H1 (cell line): ENCODE data around the gene KNOP1. TPM values are rescaled to one million over a fixed set of nuclear protein-coding genes. Genes with fewer than 3 reads are reported as not detected.
A peak's percentile ranks its signal among the peaks of the same experiment; 100 is the strongest.

Experiments
- CTCF ChIA-PET: fragments of 300-600 bp; sonication (Branson Sonifier 250); formaldehyde crosslinking; loops from one replicate; lab custom pipeline; 2021; ENCODE audit not compliant: partially characterized antibody; lab: Charles Lee
- POLR2A ChIA-PET: fragments of 300-600 bp; sonication (Branson Sonifier 250); formaldehyde crosslinking; loops from one replicate; lab custom pipeline; 2021; ENCODE audit warnings: inconsistent platforms; ENCODE audit not compliant: partially characterized antibody; lab: Charles Lee
- DNase-seq, 2 experiments: peaks; one replicate each; pipeline versions ENCODE4 v3.0.0 to v3.0.0-alpha.2; 2010 to 2022; ENCODE audit warnings: low spot score in 2 of 2, low read depth in 1 of 2, mixed read lengths in 1 of 2
- FAIRE-seq: peaks from 2 replicates; lab custom pipeline; 2011; peaks lifted over from hg19 to GRCh38; lab: Jason Lieb, UNC
- H2AFZ ChIP-seq: 2 replicates; pipeline ENCODE4 v1.8.1; 2012; ENCODE audit warnings: low read length, inconsistent platforms
- H2AK5ac ChIP-seq: 2 replicates; pipeline ENCODE4 v1.6.1; 2013; ENCODE audit warnings: low read depth, low read length
- H2BK120ac ChIP-seq: replicated peaks from 2 replicates; pipeline ENCODE3; 2013; ENCODE audit warnings: low read depth, low read length, inconsistent platforms
- H2BK12ac ChIP-seq: 2 replicates; pipeline ENCODE4 v1.6.1; 2013; ENCODE audit warnings: low read depth, low read length
- H2BK15ac ChIP-seq: 2 replicates; pipeline ENCODE4 v1.6.1; 2013; ENCODE audit warnings: low read length
- H2BK20ac ChIP-seq: 2 replicates; pipeline ENCODE4 v1.6.1; 2013; ENCODE audit warnings: low read length
- H2BK5ac ChIP-seq: 2 replicates; pipeline ENCODE4 v1.6.1; 2013; ENCODE audit warnings: low read depth, low read length
- H3K14ac ChIP-seq: 2 replicates; pipeline ENCODE4 v1.6.1; 2013; ENCODE audit warnings: inconsistent platforms; ENCODE audit not compliant: insufficient read length
- H3K18ac ChIP-seq: 2 replicates; pipeline ENCODE4 v1.6.1; 2013; ENCODE audit warnings: low read length; ENCODE audit errors: extremely low read depth
- H3K23ac ChIP-seq: 2 replicates; pipeline ENCODE4 v1.6.1; 2013; ENCODE audit warnings: inconsistent platforms; ENCODE audit not compliant: insufficient read length
- H3K23me2 ChIP-seq: 2 replicates; pipeline ENCODE4 v1.6.1; 2013; ENCODE audit warnings: low read depth, low read length
- H3K27ac ChIP-seq: 2 replicates; pipeline ENCODE4 v1.6.1; 2011; ENCODE audit warnings: low read depth, low read length, inconsistent platforms
- H3K27me3 ChIP-seq, 4 experiments: replicated peaks in 1 of 4; 1 replicate in 1 of 4; 2 replicates in 3 of 4; pipeline versions ENCODE4 v1.6.1 to v1.8.1; 2011 to 2013; ENCODE audit warnings: low read length in 3 of 4, mild to moderate bottlenecking in 3 of 4, inconsistent platforms in 2 of 4, mixed read lengths in 2 of 4, moderate library complexity in 1 of 4; ENCODE audit not compliant: control insufficient read depth in 3 of 4, insufficient read depth in 3 of 4; ENCODE audit errors: extremely low read depth in 1 of 4
- H3K36me3 ChIP-seq, 4 experiments: 2 replicates each; pipeline versions ENCODE4 v1.6.1 to v1.8.1; 2011 to 2013; ENCODE audit warnings: mild to moderate bottlenecking in 4 of 4, low read length in 3 of 4, moderate library complexity in 2 of 4, control low read depth in 1 of 4, inconsistent platforms in 1 of 4; ENCODE audit not compliant: insufficient read depth in 4 of 4, control insufficient read depth in 2 of 4
- H3K4ac ChIP-seq: replicated peaks from 2 replicates; pipeline ENCODE3; 2013; ENCODE audit warnings: low read length, low read depth, mixed read lengths, inconsistent platforms; ENCODE audit not compliant: insufficient read length
- H3K4me1 ChIP-seq, 4 experiments: replicated peaks in 1 of 4; 1 replicate in 1 of 4; 2 replicates in 3 of 4; pipeline versions ENCODE4 v1.6.1 to v1.8.1; 2011 to 2013; ENCODE audit warnings: low read length in 3 of 4, inconsistent platforms in 2 of 4, mixed read lengths in 1 of 4; ENCODE audit not compliant: insufficient read depth in 4 of 4, control insufficient read depth in 3 of 4
- H3K4me2 ChIP-seq, 2 experiments: 2 replicates each; pipeline versions ENCODE4 v1.6.1 to v1.8.1; 2011 to 2013; ENCODE audit warnings: low read depth in 2 of 2, low read length in 2 of 2, control low read depth in 1 of 2, inconsistent platforms in 1 of 2, mild to moderate bottlenecking in 1 of 2; ENCODE audit not compliant: insufficient read depth in 1 of 2
- H3K4me3 ChIP-seq, 4 experiments: fragments of 200-600, 300-600 bp in 1 of 4; sonication (generic), shearing (Covaris generic), sonication (Bioruptor Twin) in 1 of 4; 2 replicates each; pipeline versions ENCODE4 v1.5.1 to v1.8.1; 2011 to 2016; ENCODE audit warnings: low read length in 4 of 4, low read depth in 3 of 4, control low read depth in 2 of 4, inconsistent platforms in 2 of 4, mild to moderate bottlenecking in 2 of 4, mixed read lengths in 1 of 4, moderate library complexity in 1 of 4; ENCODE audit not compliant: insufficient read depth in 2 of 4; ENCODE audit errors: extremely low read depth in 1 of 4
- H3K56ac ChIP-seq: replicated peaks from 2 replicates; pipeline ENCODE3; 2013; ENCODE audit warnings: low read depth, mild to moderate bottlenecking, mixed read lengths, low read length, inconsistent platforms; ENCODE audit not compliant: insufficient read length
- H3K79me1 ChIP-seq: 2 replicates; pipeline ENCODE4 v1.6.1; 2013; ENCODE audit warnings: low read depth, low read length, control low read depth
- H3K79me2 ChIP-seq, 2 experiments: 2 replicates each; pipeline versions ENCODE4 v1.6.1 to v1.8.1; 2012 to 2013; ENCODE audit warnings: low read length in 2 of 2, mild to moderate bottlenecking in 2 of 2, inconsistent platforms in 1 of 2; ENCODE audit not compliant: insufficient read depth in 2 of 2, control insufficient read depth in 1 of 2
- H3K9ac ChIP-seq, 4 experiments: replicated peaks in 1 of 4; 1 replicate in 1 of 4; 2 replicates in 3 of 4; pipeline versions ENCODE4 v1.6.1 to v1.8.1; 2011 to 2013; ENCODE audit warnings: low read depth in 3 of 4, low read length in 3 of 4, control low read depth in 2 of 4, mild to moderate bottlenecking in 2 of 4, moderate library complexity in 2 of 4, inconsistent platforms in 1 of 4; ENCODE audit errors: extremely low read depth in 1 of 4
- H3K9me3 ChIP-seq, 2 experiments: 2 replicates each; pipeline versions ENCODE4 v1.6.1 to v1.8.1; 2012 to 2013; ENCODE audit warnings: mild to moderate bottlenecking in 2 of 2, moderate library complexity in 2 of 2, control low read depth in 1 of 2, inconsistent platforms in 1 of 2, low read depth in 1 of 2, low read length in 1 of 2, mixed read lengths in 1 of 2; ENCODE audit not compliant: insufficient read depth in 2 of 2
- H4K20me1 ChIP-seq, 2 experiments: replicated peaks in 1 of 2; 2 replicates each; pipeline versions ENCODE3 to v1.8.1; 2011 to 2013; ENCODE audit warnings: inconsistent platforms in 2 of 2, low read length in 2 of 2, mild to moderate bottlenecking in 1 of 2; ENCODE audit not compliant: insufficient read depth in 2 of 2, control insufficient read depth in 1 of 2
- H4K5ac ChIP-seq: 2 replicates; pipeline ENCODE4 v1.6.1; 2013; ENCODE audit warnings: low read length, low read depth, mixed read lengths, inconsistent platforms; ENCODE audit not compliant: insufficient read length
- H4K8ac ChIP-seq: 2 replicates; pipeline ENCODE4 v1.8.0; 2013; ENCODE audit warnings: mild to moderate bottlenecking, moderate library complexity, low read length, inconsistent platforms; ENCODE audit not compliant: insufficient read depth; ENCODE audit errors: extremely low read depth
- H4K91ac ChIP-seq: replicated peaks from 2 replicates; pipeline ENCODE3; 2013; ENCODE audit warnings: low read length, mixed read lengths, inconsistent platforms; ENCODE audit not compliant: insufficient read length
- BCL11A ChIP-seq, 2 experiments: IDR thresholded peaks; one replicate each; pipeline ENCODE4 v1.6.1; 2011; ENCODE audit warnings: low read depth in 2 of 2, low read length in 2 of 2, mild to moderate bottlenecking in 2 of 2
- CTCF ChIP-seq, 3 experiments: IDR thresholded peaks; 1 replicate in 2 of 3; 2 replicates in 1 of 3; pipeline versions ENCODE4 v1.5.1 to v1.6.1; 2011; ENCODE audit warnings: low read length in 3 of 3, mild to moderate bottlenecking in 3 of 3, inconsistent platforms in 2 of 3, low read depth in 1 of 3, moderate library complexity in 1 of 3; ENCODE audit not compliant: insufficient read depth in 1 of 3; ENCODE audit errors: control extremely low read depth in 1 of 3
- EP300 ChIP-seq, 2 experiments: IDR thresholded peaks; 1 replicate in 1 of 2; 2 replicates in 1 of 2; pipeline ENCODE4 v1.6.1; 2011 to 2012; ENCODE audit warnings: low read depth in 2 of 2, low read length in 2 of 2, mild to moderate bottlenecking in 2 of 2, borderline replicate concordance in 1 of 2, inconsistent platforms in 1 of 2, moderate library complexity in 1 of 2
- RAD21 ChIP-seq, 2 experiments: IDR thresholded peaks in 1 of 2; conservative IDR thresholded peaks in 1 of 2; 2 replicates each; pipeline ENCODE4 v1.6.1; 2011; ENCODE audit warnings: low read depth in 2 of 2, low read length in 2 of 2, improper control_type of control experiment in 1 of 2, inconsistent platforms in 1 of 2, mild to moderate bottlenecking in 1 of 2, moderate library complexity in 1 of 2
- WGBS, 2 experiments: shearing (Covaris generic) in 1 of 2; methylation state at CpG; one replicate each; pipeline versions ENCODE4 v1.1.6 to v1.1.7; 2013 to 2015; ENCODE audit warnings: low lambda C conversion rate in 2 of 2, mixed read lengths in 2 of 2, inconsistent platforms in 1 of 2, low coverage in 1 of 2, missing lambda C conversion rate in 1 of 2; ENCODE audit not compliant: insufficient replicate concordance in 2 of 2, insufficient coverage in 1 of 2, insufficient read length in 1 of 2; ENCODE audit errors: extremely low coverage in 1 of 2, missing lambda C conversion rate in 1 of 2; 5-methylcytosine and 5-hydroxymethylcytosine counted together
- polyA plus RNA-seq, 7 experiments: library from polyadenylated mRNA; depleted of rRNA in 3 of 7; stranded (reverse) in 5 of 7; unstranded in 2 of 7; fragments of >200 nt in 5 of 7; fragments of 200-250 nt in 2 of 7; gene quantifications; 1 replicate in 5 of 7; 2 replicates in 1 of 7; 4 replicates in 1 of 7; pipeline versions ENCODE4 v1.2.1 to v1.2.3, GENCODE V29; 2011 to 2013; ENCODE audit warnings: missing spikeins in 2 of 7, mixed read lengths in 2 of 7
- total RNA-seq: library from RNA; stranded (reverse); fragmentation: NEBNext Ultra II Directional; extraction: Animal tissue kit (Norgen Biotek cat#: 25700); gene quantifications from 2 replicates; pipeline ENCODE4 v1.2.1, GENCODE V29; 2021
- TF ChIP-seq, protein P1 (sequence below): IDR thresholded peaks from 2 replicates; pipeline ENCODE4 v1.6.1; 2012; ENCODE audit warnings: low read length, inconsistent platforms

Gene KNOP1
- total and polyA plus RNA-seq, 2 of the 8 experiments (the other 6 are each of a cell fraction or from before 2014, with no cell fraction given), result 21.6 to 87.9 TPM

- Histone ChIP-seq H3K9me3 (peaks cover 0 to 8% of the 10 kb centered on the region in 2 experiments; a peak in 2 of 4 replicates), H4K5ac (no peak overlapping the region), H3K4me3 (no peak overlapping the region), H3K23me2 (no peaks in the 10 kb centered on the region), H2AFZ (no peak overlapping the region), H2BK15ac (no peak overlapping the region), H3K4me2 (no peak overlapping the region), H2BK5ac (no peak overlapping the region), H3K27me3 (no peaks in the 10 kb centered on the region), H4K20me1 (no peaks in the 10 kb centered on the region), H2AK5ac (no peak overlapping the region), H3K18ac (no peak overlapping the region), H2BK20ac (no peak overlapping the region), H3K36me3 (peaks cover 4 to 27% (median 16%) of the 10 kb centered on the region in 4 experiments), H4K8ac (no peak overlapping the region), H3K56ac (no peak overlapping the region), H3K4ac (no peak overlapping the region), H3K14ac (no peak overlapping the region), H3K27ac (no peak overlapping the region), H3K4me1 (no peaks in the 10 kb centered on the region), H2BK12ac (no peak overlapping the region), H4K91ac (no peak overlapping the region), H3K23ac (no peak overlapping the region), H3K79me2 (no peaks in the 10 kb centered on the region), H3K9ac (no peak overlapping the region), H2BK120ac (no peak overlapping the region), H3K79me1 (no peaks in the 10 kb centered on the region)
- ChIA-PET POLR2A (interaction anchor here (0.7 to 3.4 kb wide), 8 partner anchors 10 to 206 kb away, joined by 3 to 12 read pairs (median 4); no protein-coding TSS in a partner anchor), CTCF (interaction anchor here (0.7 to 1.7 kb wide), 22 partner anchors 9 to 380 kb away, joined by 3 to 7 read pairs (median 4); no protein-coding TSS in a partner anchor)
- WGBS, 2 experiments, result 82% methylated on average over 6 of the region's 6 CpGs; no CpG with 5 or more reads in 1 of the 2 experiments
- TF ChIP-seq, protein P1, sequence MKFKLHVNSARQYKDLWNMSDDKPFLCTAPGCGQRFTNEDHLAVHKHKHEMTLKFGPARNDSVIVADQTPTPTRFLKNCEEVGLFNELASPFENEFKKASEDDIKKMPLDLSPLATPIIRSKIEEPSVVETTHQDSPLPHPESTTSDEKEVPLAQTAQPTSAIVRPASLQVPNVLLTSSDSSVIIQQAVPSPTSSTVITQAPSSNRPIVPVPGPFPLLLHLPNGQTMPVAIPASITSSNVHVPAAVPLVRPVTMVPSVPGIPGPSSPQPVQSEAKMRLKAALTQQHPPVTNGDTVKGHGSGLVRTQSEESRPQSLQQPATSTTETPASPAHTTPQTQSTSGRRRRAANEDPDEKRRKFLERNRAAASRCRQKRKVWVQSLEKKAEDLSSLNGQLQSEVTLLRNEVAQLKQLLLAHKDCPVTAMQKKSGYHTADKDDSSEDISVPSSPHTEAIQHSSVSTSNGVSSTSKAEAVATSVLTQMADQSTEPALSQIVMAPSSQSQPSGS, result no peak
- TF ChIP-seq BCL11A (IDR thresholded peaks at IDR 0.05; ENCODE audit: low read depth in 2 of 2, low read length in 2 of 2) (no peak), RAD21 (IDR thresholded peaks at IDR 0.05 in 1 of 2, conservative IDR thresholded peaks at IDR 0.05 in 1 of 2; ENCODE audit: low read depth in 2 of 2, low read length in 2 of 2) (peak; percentile 66 to 69), EP300 (IDR thresholded peaks at IDR 0.05; ENCODE audit: borderline replicate concordance in 1 of 2, low read depth in 2 of 2, low read length in 2 of 2) (no peak), CTCF (IDR thresholded peaks at IDR 0.05; ENCODE audit: control extremely low read depth in 1 of 3, insufficient read depth in 1 of 3, low read depth in 1 of 3, low read length in 3 of 3) (peak; percentile 64 to 76 (median 70))
- DNase-seq (peak in 1 of 2 experiments; percentile 61), FAIRE-seq (no peak)
Observed at GRCh38 chr16:19680881-19681340, 37.1 kb downstream of the KNOP1 start.
